SU-DHL-6 (cell line): ENCODE results near the gene LRRC23.
A peak's percentile ranks its signal among the peaks of the same experiment; 100 is the strongest.

ENCODE experiments used
- CTCF ChIP-seq: fragments of 200-600 bp; sonication (generic); IDR thresholded peaks from one replicate; pipeline ENCODE4 v1.5.1; 2017; ENCODE audit warnings: antibody characterized with exemption, mild to moderate bottlenecking, low read length, moderate library complexity; ENCODE audit not compliant: insufficient read depth, poor library complexity, severe bottlenecking
- EZH2phosphoT487 ChIP-seq: fragments of 200-600 bp; sonication (generic), shearing (Covaris generic); conservative IDR thresholded peaks from 2 replicates; pipeline ENCODE4 v1.6.1; 2018; ENCODE audit warnings: mild to moderate bottlenecking, antibody characterized with exemption, low read length, moderate library complexity, mixed read lengths

- TF ChIP-seq CTCF (peak; percentile 65), EZH2phosphoT487 (no peak)
Observed at GRCh38 chr12:6944381-6945186, 40.0 kb downstream of the LRRC23 start.
